ENCODE measurements around the gene GALNT8. TPM values are rescaled to one million over a fixed set of nuclear protein-coding genes. Genes with fewer than 3 reads are reported as not detected.

The GALNT8 gene
- total RNA-seq, 1 donor from 2014 or later = 2.0 TPM

DNA sequence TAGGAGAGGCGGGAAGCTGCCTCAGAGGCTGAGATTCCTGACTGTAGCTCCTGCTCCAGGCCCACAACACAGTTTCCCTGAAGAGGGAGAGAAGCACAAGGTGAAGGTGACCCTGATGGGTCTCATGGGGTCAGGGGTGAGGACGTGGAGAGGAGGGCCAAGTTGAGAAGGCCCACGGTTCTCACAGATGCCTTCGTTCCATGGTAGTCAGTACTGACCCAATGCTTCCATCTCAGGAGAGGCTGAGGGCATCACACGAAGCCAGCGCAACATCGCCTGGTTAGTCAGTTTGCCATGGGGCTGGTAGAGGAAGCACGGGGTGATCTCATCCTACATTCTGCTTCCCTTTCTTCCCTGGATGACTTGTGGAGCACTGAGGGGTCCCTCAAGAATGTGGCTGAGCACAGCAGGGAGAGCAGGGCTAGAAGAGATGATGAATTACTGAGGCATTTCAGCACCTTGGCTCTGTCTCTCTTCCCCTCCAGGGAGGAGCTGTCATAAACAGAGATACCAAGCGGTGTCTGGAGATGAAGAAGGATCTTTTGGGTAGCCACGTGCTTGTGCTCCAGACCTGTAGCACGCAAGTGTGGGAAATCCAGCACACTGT lies 51.9 kb downstream of the GALNT8 start:
- H3K4me3 ChIP-seq = no peak overlapping the region
- no peaks in the 10 kb centered on the region for H3K27me3 ChIP-seq
- H3K36me3 ChIP-seq = no peaks in the 10 kb centered on the region
- intact Hi-C loops (cut with DNase I) = no loop called here
- no peaks in the 10 kb centered on the region for H3K9me3 ChIP-seq
- H3K27ac ChIP-seq = no peak overlapping the region
- H3K4me1 ChIP-seq = no peaks in the 10 kb centered on the region
- no peak for DNase-seq (ENCODE audit: extremely low spot score in 2 of 2)
- TF ChIP-seq, protein P1, sequence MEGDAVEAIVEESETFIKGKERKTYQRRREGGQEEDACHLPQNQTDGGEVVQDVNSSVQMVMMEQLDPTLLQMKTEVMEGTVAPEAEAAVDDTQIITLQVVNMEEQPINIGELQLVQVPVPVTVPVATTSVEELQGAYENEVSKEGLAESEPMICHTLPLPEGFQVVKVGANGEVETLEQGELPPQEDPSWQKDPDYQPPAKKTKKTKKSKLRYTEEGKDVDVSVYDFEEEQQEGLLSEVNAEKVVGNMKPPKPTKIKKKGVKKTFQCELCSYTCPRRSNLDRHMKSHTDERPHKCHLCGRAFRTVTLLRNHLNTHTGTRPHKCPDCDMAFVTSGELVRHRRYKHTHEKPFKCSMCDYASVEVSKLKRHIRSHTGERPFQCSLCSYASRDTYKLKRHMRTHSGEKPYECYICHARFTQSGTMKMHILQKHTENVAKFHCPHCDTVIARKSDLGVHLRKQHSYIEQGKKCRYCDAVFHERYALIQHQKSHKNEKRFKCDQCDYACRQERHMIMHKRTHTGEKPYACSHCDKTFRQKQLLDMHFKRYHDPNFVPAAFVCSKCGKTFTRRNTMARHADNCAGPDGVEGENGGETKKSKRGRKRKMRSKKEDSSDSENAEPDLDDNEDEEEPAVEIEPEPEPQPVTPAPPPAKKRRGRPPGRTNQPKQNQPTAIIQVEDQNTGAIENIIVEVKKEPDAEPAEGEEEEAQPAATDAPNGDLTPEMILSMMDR (IDR thresholded peaks at IDR 0.05) = no peak
- TF ChIP-seq POLR2AphosphoS5 (IDR thresholded peaks at IDR 0.05; ENCODE audit: insufficient read depth in 1 of 2, low read depth in 1 of 2) = no peak
- TF ChIP-seq POLR2A (IDR thresholded peaks at IDR 0.05) = no peak

GRCh38 chr12:4775936-4776335 lies 55.7 kb downstream of the GALNT8 start:
- H3K9me3 ChIP-seq = no peaks in the 10 kb centered on the region
- no peaks in the 10 kb centered on the region for H3K27me3 ChIP-seq
- intact Hi-C loops (cut with DNase I) = no loop called here
- DNase-seq (ENCODE audit: extremely low spot score in 2 of 2) = peak; percentile 9 to 25
- no peak overlapping the region for H3K27ac ChIP-seq
- TF ChIP-seq, protein P1 (IDR thresholded peaks at IDR 0.05) = no peak
- no peak for TF ChIP-seq POLR2AphosphoS5 (IDR thresholded peaks at IDR 0.05; ENCODE audit: insufficient read depth in 1 of 2, low read depth in 1 of 2)
- TF ChIP-seq POLR2A (IDR thresholded peaks at IDR 0.05) = no peak
- H3K4me1 ChIP-seq = no peaks in the 10 kb centered on the region
- H3K4me3 ChIP-seq = no peak overlapping the region
- no peaks in the 10 kb centered on the region for H3K36me3 ChIP-seq

GRCh38 chr12:4779749-4780148 lies 59.5 kb downstream of the GALNT8 start:
- no peak overlapping the region for H3K4me3 ChIP-seq
- no peak overlapping the region for H3K27ac ChIP-seq
- H3K36me3 ChIP-seq = no peaks in the 10 kb centered on the region
- TF ChIP-seq POLR2A (IDR thresholded peaks at IDR 0.05) = no peak
- TF ChIP-seq POLR2AphosphoS5 (IDR thresholded peaks at IDR 0.05; ENCODE audit: insufficient read depth in 1 of 2, low read depth in 1 of 2) = no peak
- TF ChIP-seq, protein P1 (IDR thresholded peaks at IDR 0.05) = no peak
- H3K9me3 ChIP-seq = no peaks in the 10 kb centered on the region
- intact Hi-C loops (cut with DNase I) = no loop called here
- H3K4me1 ChIP-seq = no peaks in the 10 kb centered on the region
- no peak for DNase-seq (ENCODE audit: extremely low spot score in 2 of 2)
- H3K27me3 ChIP-seq = no peaks in the 10 kb centered on the region

- H3K27me3 ChIP-seq = no peaks in the 10 kb centered on the region
Observed at GRCh38 chr12:4780641-4781611, 60.7 kb downstream of the GALNT8 start.

More at GRCh38 chr12:4780641-4781611, 60.7 kb downstream of the GALNT8 start:
- intact Hi-C loops (cut with DNase I) = no loop called here
- Histone ChIP-seq H3K36me3 (no peaks in the 10 kb centered on the region), H3K27ac (no peak overlapping the region), H3K4me1 (no peaks in the 10 kb centered on the region), H3K4me3 (no peak overlapping the region), H3K9me3 (no peaks in the 10 kb centered on the region)
- no peak for TF ChIP-seq POLR2A (IDR thresholded peaks at IDR 0.05)
- TF ChIP-seq, protein P1 (IDR thresholded peaks at IDR 0.05) = no peak
- DNase-seq (ENCODE audit: extremely low spot score in 2 of 2) = no peak
